Glutamatergic neuron (in vitro differentiated cells): ENCODE measurements around the gene FBXL13. TPM values are rescaled to one million over a fixed set of nuclear protein-coding genes. Genes with fewer than 3 reads are reported as not detected.

Source experiments
- DNase-seq: peaks from one replicate; pipeline ENCODE4 v3.0.0; 2022
- H3K27ac Mint-ChIP-seq: one replicate; pipeline ENCODE4 v1.8.0; 2020; ENCODE audit warnings: mild to moderate bottlenecking, mixed read lengths, inconsistent platforms; ENCODE audit not compliant: unreplicated experiment
- H3K27me3 Mint-ChIP-seq: one replicate; pipeline ENCODE4 v1.8.0; 2020; ENCODE audit warnings: mild to moderate bottlenecking, moderate library complexity, mixed read lengths, inconsistent platforms; ENCODE audit not compliant: unreplicated experiment
- H3K36me3 Mint-ChIP-seq: one replicate; pipeline ENCODE4 v1.8.0; 2020; ENCODE audit warnings: mild to moderate bottlenecking, mixed read lengths, inconsistent platforms; ENCODE audit not compliant: unreplicated experiment
- H3K4me1 Mint-ChIP-seq: one replicate; pipeline ENCODE4 v1.8.0; 2020; ENCODE audit warnings: mild to moderate bottlenecking, low read depth, mixed read lengths, inconsistent platforms; ENCODE audit not compliant: unreplicated experiment
- H3K4me3 Mint-ChIP-seq: one replicate; pipeline ENCODE4 v1.8.0; 2020; ENCODE audit warnings: mild to moderate bottlenecking, mixed read lengths, inconsistent platforms; ENCODE audit not compliant: unreplicated experiment
- H3K9me3 Mint-ChIP-seq: one replicate; pipeline ENCODE4 v1.8.0; 2020; ENCODE audit warnings: mild to moderate bottlenecking, moderate library complexity, mixed read lengths, inconsistent platforms; ENCODE audit not compliant: unreplicated experiment
- total RNA-seq: library from RNA; stranded (reverse); fragmentation: NEBNext Ultra II Directional; extraction: Animal tissue kit (Norgen Biotek cat#: 25700); gene quantifications from one replicate; pipeline ENCODE4 v1.2.1, GENCODE V29; 2021; ENCODE audit not compliant: unreplicated experiment
- TF ChIP-seq, protein P1 (sequence below): fragments of 200-600 bp; sonication (generic); IDR thresholded peaks from one replicate; pipeline ENCODE4 v1.5.0; 2021; ENCODE audit not compliant: partially characterized antibody, unreplicated experiment

The FBXL13 gene
- total RNA-seq, 1 donor from 2014 or later, result 1.1 TPM

DNA sequence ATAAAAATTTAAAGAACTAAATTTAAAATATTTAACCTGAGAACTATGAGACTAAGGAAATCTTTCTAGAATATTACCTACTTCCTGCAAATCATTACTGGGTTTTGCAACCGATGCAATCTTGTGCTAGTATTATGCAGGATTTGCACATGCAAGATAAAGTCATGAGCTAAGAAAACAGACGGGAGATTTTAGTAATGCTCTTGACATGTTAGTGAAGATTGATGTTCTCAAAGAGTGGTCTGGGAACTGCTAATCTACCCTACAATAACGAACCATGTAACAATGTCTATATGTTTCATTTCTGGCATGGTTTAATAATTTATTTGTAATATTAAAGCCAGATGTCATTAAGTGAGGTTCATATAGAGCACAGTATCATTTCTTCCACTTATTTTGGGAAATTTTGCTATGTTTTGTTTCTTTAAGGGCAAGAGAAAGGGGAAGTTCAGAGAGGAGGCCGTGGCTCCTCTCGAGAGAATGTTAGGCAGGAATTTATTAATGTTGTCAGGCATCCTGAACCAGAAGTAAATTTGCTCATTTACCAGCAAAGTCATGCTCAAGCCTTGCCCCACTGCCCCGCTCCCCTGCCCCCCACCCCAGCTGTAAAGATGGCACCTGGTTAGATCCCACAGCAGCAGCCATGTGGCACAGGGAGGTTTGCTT is 139.0 kb downstream of the FBXL13 start:
- Mint-ChIP-seq H3K4me3 (no peak overlapping the region), H3K27ac (no peak overlapping the region)

DNA sequence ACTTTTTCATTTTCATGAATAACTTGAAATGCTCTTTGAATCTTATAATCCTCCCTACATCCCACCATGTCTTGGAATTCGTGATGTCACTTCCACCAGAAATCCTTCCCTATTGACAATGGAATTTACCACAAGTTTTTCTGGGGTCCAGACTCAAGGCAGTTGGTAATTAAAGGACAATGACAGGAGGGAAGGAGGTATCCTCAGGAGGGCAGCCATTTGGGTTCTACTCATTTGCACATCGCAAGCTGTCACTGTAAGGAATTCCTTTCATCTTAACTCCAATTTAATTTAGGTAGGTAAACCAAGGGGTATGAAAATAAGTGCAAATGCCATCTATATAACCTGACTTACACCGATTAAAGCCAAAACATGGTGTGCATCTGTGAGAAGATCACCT is 139.9 kb downstream of the FBXL13 start:
- Mint-ChIP-seq H3K4me3 (no peak overlapping the region), H3K27ac (no peak overlapping the region), H3K9me3 (no peaks in the 10 kb centered on the region), H3K4me1 (no peaks in the 10 kb centered on the region), H3K27me3 (peaks cover 2% of the 10 kb centered on the region), H3K36me3 (no peaks in the 10 kb centered on the region)
- TF ChIP-seq, protein P1, sequence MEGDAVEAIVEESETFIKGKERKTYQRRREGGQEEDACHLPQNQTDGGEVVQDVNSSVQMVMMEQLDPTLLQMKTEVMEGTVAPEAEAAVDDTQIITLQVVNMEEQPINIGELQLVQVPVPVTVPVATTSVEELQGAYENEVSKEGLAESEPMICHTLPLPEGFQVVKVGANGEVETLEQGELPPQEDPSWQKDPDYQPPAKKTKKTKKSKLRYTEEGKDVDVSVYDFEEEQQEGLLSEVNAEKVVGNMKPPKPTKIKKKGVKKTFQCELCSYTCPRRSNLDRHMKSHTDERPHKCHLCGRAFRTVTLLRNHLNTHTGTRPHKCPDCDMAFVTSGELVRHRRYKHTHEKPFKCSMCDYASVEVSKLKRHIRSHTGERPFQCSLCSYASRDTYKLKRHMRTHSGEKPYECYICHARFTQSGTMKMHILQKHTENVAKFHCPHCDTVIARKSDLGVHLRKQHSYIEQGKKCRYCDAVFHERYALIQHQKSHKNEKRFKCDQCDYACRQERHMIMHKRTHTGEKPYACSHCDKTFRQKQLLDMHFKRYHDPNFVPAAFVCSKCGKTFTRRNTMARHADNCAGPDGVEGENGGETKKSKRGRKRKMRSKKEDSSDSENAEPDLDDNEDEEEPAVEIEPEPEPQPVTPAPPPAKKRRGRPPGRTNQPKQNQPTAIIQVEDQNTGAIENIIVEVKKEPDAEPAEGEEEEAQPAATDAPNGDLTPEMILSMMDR, result no peak
- DNase-seq, result no peak

More for the DNA sequence above, 139.0 kb downstream of the FBXL13 start:
- Mint-ChIP-seq H3K9me3 (no peaks in the 10 kb centered on the region), H3K27me3 (peaks cover 2% of the 10 kb centered on the region), H3K4me1 (no peaks in the 10 kb centered on the region), H3K36me3 (no peaks in the 10 kb centered on the region)
- no peak for DNase-seq
- TF ChIP-seq, protein P1, result no peak

DNA sequence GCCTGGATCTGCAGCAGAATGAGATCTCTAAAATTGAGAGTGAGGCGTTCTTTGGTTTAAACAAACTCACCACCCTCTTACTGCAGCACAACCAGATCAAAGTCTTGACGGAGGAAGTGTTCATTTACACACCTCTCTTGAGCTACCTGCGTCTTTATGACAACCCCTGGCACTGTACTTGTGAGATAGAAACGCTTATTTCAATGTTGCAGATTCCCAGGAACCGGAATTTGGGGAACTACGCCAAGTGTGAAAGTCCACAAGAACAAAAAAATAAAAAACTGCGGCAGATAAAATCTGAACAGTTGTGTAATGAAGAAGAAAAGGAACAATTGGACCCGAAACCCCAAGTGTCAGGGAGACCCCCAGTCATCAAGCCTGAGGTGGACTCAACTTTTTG is 140.4 kb downstream of the FBXL13 start:
- Mint-ChIP-seq H3K27ac (no peak overlapping the region), H3K9me3 (no peaks in the 10 kb centered on the region), H3K4me3 (no peak overlapping the region), H3K4me1 (no peaks in the 10 kb centered on the region), H3K27me3 (peaks cover 2% of the 10 kb centered on the region), H3K36me3 (no peaks in the 10 kb centered on the region)
- TF ChIP-seq, protein P1, result no peak
- no peak for DNase-seq

DNA sequence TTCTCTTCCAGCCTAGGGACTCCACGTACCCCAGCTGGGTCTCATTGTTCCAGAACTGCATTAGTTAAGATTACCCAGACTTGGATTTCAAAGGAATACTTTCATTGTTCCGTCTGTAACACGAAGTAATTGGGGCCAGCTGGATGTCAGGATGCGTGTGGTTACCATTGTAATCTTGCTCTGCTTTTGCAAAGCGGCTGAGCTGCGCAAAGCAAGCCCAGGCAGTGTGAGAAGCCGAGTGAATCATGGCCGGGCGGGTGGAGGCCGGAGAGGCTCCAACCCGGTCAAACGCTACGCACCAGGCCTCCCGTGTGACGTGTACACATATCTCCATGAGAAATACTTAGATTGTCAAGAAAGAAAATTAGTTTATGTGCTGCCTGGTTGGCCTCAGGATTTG is 140.8 kb downstream of the FBXL13 start:
- peaks cover 4% of the 10 kb centered on the region for H3K27me3 Mint-ChIP-seq
- H3K4me1 Mint-ChIP-seq, result no peaks in the 10 kb centered on the region
- H3K27ac Mint-ChIP-seq, result no peak overlapping the region
- TF ChIP-seq, protein P1, result no peak
- no peaks in the 10 kb centered on the region for H3K36me3 Mint-ChIP-seq
- DNase-seq, result no peak
- H3K9me3 Mint-ChIP-seq, result no peaks in the 10 kb centered on the region
- no peak overlapping the region for H3K4me3 Mint-ChIP-seq

DNA sequence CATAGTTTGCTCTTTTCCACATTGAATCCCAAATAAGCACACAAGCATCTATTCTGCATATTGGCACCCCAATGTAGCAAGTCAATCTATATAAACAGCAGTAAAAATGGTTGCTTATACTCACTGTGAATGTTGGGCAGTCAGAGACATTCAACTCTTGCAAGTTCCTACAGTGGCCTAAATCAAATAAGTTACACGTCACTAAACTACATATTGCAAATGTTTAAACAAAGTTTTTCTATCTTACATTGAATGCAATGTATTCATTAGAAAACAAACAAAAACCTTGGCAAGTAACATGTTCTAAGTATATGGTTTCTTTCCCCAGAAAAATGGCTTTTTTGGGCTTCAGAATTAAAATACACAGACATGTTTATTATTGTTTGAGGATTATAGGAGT is 142.8 kb downstream of the FBXL13 start:
- DNase-seq, result no peak
- H3K27ac Mint-ChIP-seq, result no peak overlapping the region
- H3K4me3 Mint-ChIP-seq, result no peak overlapping the region
- H3K4me1 Mint-ChIP-seq, result no peaks in the 10 kb centered on the region
- peaks cover 4% of the 10 kb centered on the region for H3K27me3 Mint-ChIP-seq
- no peaks in the 10 kb centered on the region for H3K9me3 Mint-ChIP-seq
- TF ChIP-seq, protein P1, result no peak
- H3K36me3 Mint-ChIP-seq, result no peaks in the 10 kb centered on the region
